HepG2 (cell line): ENCODE results near the gene DNALI1. TPM values are rescaled to one million over a fixed set of nuclear protein-coding genes. Genes with fewer than 3 reads are reported as not detected.
"Not testable (repeated sequence)": the region's sequence is repeated elsewhere in the genome, so short reads cannot be mapped to it uniquely, and the experiment has no call there.

Source experiments
- ATAC-seq: fragments of 200-7000 bp; cut with Tn5 transposase; 3 replicates; pipeline ENCODE4 v1.9.1; 2020; ENCODE audit warnings: mild to moderate bottlenecking, moderate library complexity
- BruUV-seq: library from RNA; stranded (reverse); fragments of 400-500 nt; replicated peaks from 2 replicates; lab custom pipeline; 2021; lab: Mats Ljungman, UMichigan
- CTCF ChIA-PET: fragments of 300-600 bp; formaldehyde crosslinking; extraction: SDS; loops from one replicate; lab custom pipeline; 2021; ENCODE audit warnings: low total read pairs, inconsistent platforms, low intra/inter-chr PET ratio; lab: Yijun Ruan, JAX
- POLR2A ChIA-PET: fragments of 350-600 bp; sonication (Branson Sonifier 250); formaldehyde crosslinking; loops from one replicate; lab custom pipeline; 2020; ENCODE audit warnings: antibody characterized with exemption, inconsistent platforms; lab: Yijun Ruan, JAX
- DNase-seq: peaks from one replicate; pipeline ENCODE4 v3.0.0-alpha.2; 2015; ENCODE audit warnings: low spot score
- FAIRE-seq: peaks from 3 replicates; lab custom pipeline; 2011; peaks lifted over from hg19 to GRCh38; lab: Jason Lieb, UNC
- H2AFZ ChIP-seq: one replicate; pipeline ENCODE4 v1.6.1; 2011; ENCODE audit warnings: low read length, inconsistent platforms
- H3K27ac ChIP-seq: fragments of 300-600 bp; 3 replicates; pipeline ENCODE4 v1.8.0; 2011; ENCODE audit warnings: mixed run types, mild to moderate bottlenecking, mixed read lengths, low read length, inconsistent platforms; ENCODE audit not compliant: insufficient read depth; ENCODE audit errors: extremely low read length
- H3K27me3 ChIP-seq, 2 experiments: fragments of 200-600 bp in 1 of 2; 2 replicates in 1 of 2; 3 replicates in 1 of 2; pipeline versions ENCODE4 v1.6.0 to v1.8.0; 2011; ENCODE audit warnings: low read length in 2 of 2, mild to moderate bottlenecking in 2 of 2, moderate library complexity in 2 of 2, inconsistent platforms in 1 of 2; ENCODE audit not compliant: insufficient read depth in 2 of 2, control insufficient read depth in 1 of 2
- H3K36me3 ChIP-seq, 2 experiments: fragments of 200-600 bp in 1 of 2; replicated peaks in 1 of 2; 2 replicates in 1 of 2; 3 replicates in 1 of 2; pipeline versions ENCODE4 v1.5.1 to v1.8.0; 2011; ENCODE audit warnings: low read length in 2 of 2, inconsistent platforms in 1 of 2; ENCODE audit not compliant: insufficient read depth in 2 of 2, control insufficient read depth in 1 of 2
- H3K4me1 ChIP-seq: 2 replicates; pipeline ENCODE4 v1.5.1; 2012; ENCODE audit warnings: low read length, inconsistent platforms; ENCODE audit not compliant: insufficient read depth
- H3K4me2 ChIP-seq: 2 replicates; pipeline ENCODE4 v1.6.0; 2011; ENCODE audit warnings: low read depth, low read length, inconsistent platforms
- H3K4me3 ChIP-seq, 3 experiments: fragments of 200-600 bp in 1 of 3; sonication (generic), shearing (Covaris generic) in 1 of 3; replicated peaks in 1 of 3; 2 replicates each; pipeline ENCODE4 v1.5.1; 2011 to 2016; ENCODE audit warnings: low read length in 3 of 3, inconsistent platforms in 2 of 3, low read depth in 2 of 3, mild to moderate bottlenecking in 2 of 3, control low read depth in 1 of 3, mixed read lengths in 1 of 3; ENCODE audit not compliant: insufficient read depth in 1 of 3
- H3K79me2 ChIP-seq: one replicate; pipeline ENCODE4 v1.6.1; 2011; ENCODE audit warnings: low read length, inconsistent platforms; ENCODE audit not compliant: insufficient read depth
- H3K9ac ChIP-seq: 2 replicates; pipeline ENCODE4 v1.6.0; 2011; ENCODE audit warnings: mild to moderate bottlenecking, low read depth, low read length, inconsistent platforms; ENCODE audit not compliant: insufficient read depth
- H3K9me3 ChIP-seq: 2 replicates; pipeline ENCODE4 v1.5.1; 2012; ENCODE audit warnings: mild to moderate bottlenecking, low read length
- H4K20me1 ChIP-seq: 2 replicates; pipeline ENCODE4 v1.6.0; 2011; ENCODE audit warnings: inconsistent platforms, mild to moderate bottlenecking, low read length, moderate library complexity; ENCODE audit not compliant: insufficient read depth
- BCL6 ChIP-seq: IDR thresholded peaks from 2 replicates; pipeline ENCODE4 v1.6.1; 2016; ENCODE audit warnings: missing genetic modification reagents, missing compliant biosample characterization
- CAMTA2 ChIP-seq: sonication (generic); formaldehyde crosslinking; IDR thresholded peaks from 2 replicates; pipeline ENCODE4 v1.4.0; 2020; ENCODE audit warnings: mild to moderate bottlenecking, missing genetic modification reagents, borderline replicate concordance
- NR2F6 ChIP-seq, 2 experiments: IDR thresholded peaks; 2 replicates each; pipeline ENCODE4 v1.6.1; 2016; ENCODE audit warnings: antibody characterized with exemption in 1 of 2, mild to moderate bottlenecking in 1 of 2
- PRPF4 ChIP-seq: fragments of 200-400 bp; formaldehyde crosslinking; IDR thresholded peaks from 2 replicates; pipeline ENCODE4 v1.6.1; 2016; ENCODE audit warnings: low read length, low read depth; ENCODE audit not compliant: poor library complexity, severe bottlenecking
- REST ChIP-seq, 2 experiments: IDR thresholded peaks; 2 replicates each; pipeline ENCODE4 v1.6.1; 2011 to 2012; ENCODE audit warnings: low read length in 2 of 2, borderline replicate concordance in 1 of 2, low read depth in 1 of 2, mild to moderate bottlenecking in 1 of 2, moderate library complexity in 1 of 2
- TFAP4 ChIP-seq: sonication (generic); IDR thresholded peaks from 2 replicates; pipeline ENCODE4 v1.6.1; 2016; ENCODE audit warnings: low read depth, borderline replicate concordance
- THRA ChIP-seq: sonication (generic); formaldehyde crosslinking; IDR thresholded peaks from 2 replicates; pipeline ENCODE4 v1.4.0; 2020; ENCODE audit warnings: missing genetic modification reagents, borderline replicate concordance
- ZBTB38 ChIP-seq: sonication (generic); formaldehyde crosslinking; IDR thresholded peaks from 2 replicates; pipeline ENCODE4 v1.5.1; 2020; ENCODE audit warnings: mild to moderate bottlenecking, missing genetic modification reagents
- ZNF207 ChIP-seq: fragments of 450-650 bp; IDR thresholded peaks from 2 replicates; pipeline ENCODE4 v1.6.1; 2016; ENCODE audit warnings: antibody characterized with exemption, borderline replicate concordance
- ZNF629 ChIP-seq: sonication (generic); formaldehyde crosslinking; conservative IDR thresholded peaks from 2 replicates; pipeline ENCODE4 v1.5.0; 2020; ENCODE audit warnings: missing genetic modification reagents
- ZNF891 ChIP-seq: sonication (generic); formaldehyde crosslinking; IDR thresholded peaks from 2 replicates; pipeline ENCODE4 v1.5.0; 2020; ENCODE audit warnings: mild to moderate bottlenecking, missing genetic modification reagents
- whole genome bisulfite sequencing: methylation state at CpG from one replicate; pipeline ENCODE4 v1.1.6; 2017; ENCODE audit warnings: low lambda C conversion rate; 5-methylcytosine and 5-hydroxymethylcytosine counted together
- in situ Hi-C: cut with HindIII; loops from 2 replicates; pipeline ENCODE4 v1.10.0; 2017; ENCODE audit warnings: low pct_unique_long_range_greater_than_20kb; ENCODE audit not compliant: extremely low pct_ligation_motif_present
- intact Hi-C: fragments of 100-400 bp; cut with micrococcal nuclease; formaldehyde crosslinking; loops from one replicate; pipeline ENCODE4 v1.10.0; 2022; ENCODE audit not compliant: unreplicated experiment
- polyA plus RNA-seq, 8 experiments: library from polyadenylated mRNA; depleted of rRNA in 3 of 8; stranded (reverse) in 7 of 8; unstranded in 1 of 8; fragments of >200 nt; fragmentation: Illumina TruSeq in 4 of 8; extraction: Trizol in 4 of 8; gene quantifications; 2 replicates each; pipeline versions ENCODE4 v1.2.1 to v1.2.3, GENCODE V29; 2011 to 2016; ENCODE audit warnings: low read depth in 4 of 8, missing spikeins in 1 of 8, mixed read lengths in 1 of 8; ENCODE audit not compliant: insufficient read depth in 1 of 8
- total RNA-seq, 5 experiments: library from RNA; depleted of rRNA; stranded (reverse); fragments of >200 nt; fragmentation: Illumina TruSeq; extraction: Trizol; gene quantifications; 2 replicates each; pipeline ENCODE4 v1.2.3, GENCODE V29; 2016; ENCODE audit warnings: low read depth in 1 of 5

The DNALI1 gene
- total and polyA plus RNA-seq, 2 of the 13 experiments (the other 11 are each of a cell fraction or from before 2014, with no cell fraction given), result 0.42 to 0.70 TPM

- H3K36me3 ChIP-seq, result peaks cover 11 to 44% of the 10 kb centered on the region in 2 experiments; a peak in 4 of 5 replicates
- intact Hi-C loops, result not testable (repeated sequence)
Measured at GRCh38 chr1:37539154-37539553, 17.6 kb upstream of the DNALI1 start.

DNA sequence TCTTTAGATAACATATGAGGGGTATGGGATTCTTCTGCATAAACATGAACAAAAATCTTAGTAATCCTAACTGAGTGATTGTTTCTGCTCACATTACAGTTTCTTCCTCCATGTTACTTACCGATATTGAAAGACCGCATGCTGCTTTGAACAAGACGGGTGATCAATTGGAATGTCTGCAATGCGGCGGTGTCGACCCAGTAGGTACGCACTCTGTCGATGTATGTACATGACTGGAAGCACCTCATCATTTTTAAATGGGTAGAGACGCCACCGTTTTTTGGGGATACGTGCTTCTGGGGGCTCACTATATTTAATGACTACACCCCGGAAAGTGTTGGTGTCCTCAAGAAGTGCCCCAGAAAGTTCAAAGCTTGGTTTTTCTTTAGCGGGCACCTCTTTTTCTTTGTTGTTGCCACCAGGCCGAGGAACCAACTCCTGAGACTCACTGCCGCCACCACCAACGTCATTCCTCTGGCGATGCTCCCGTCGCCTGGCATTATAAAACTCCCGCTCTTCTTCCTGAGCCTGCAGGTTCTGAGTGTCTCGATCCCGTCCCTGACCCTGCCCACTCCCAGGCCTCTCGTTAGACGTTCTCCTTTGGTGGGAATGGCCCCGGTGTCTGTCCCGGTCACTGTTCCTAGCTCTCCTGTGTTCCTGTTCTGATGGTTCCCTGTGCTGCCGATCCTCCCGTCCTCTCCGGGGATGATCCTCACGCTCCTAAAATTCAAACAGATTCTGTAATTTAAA lies 16.5 kb upstream of the DNALI1 start:
- Histone ChIP-seq H2AFZ (no peak overlapping the region), H3K4me3 (no peak overlapping the region), H4K20me1 (no peaks in the 10 kb centered on the region), H3K79me2 (no peaks in the 10 kb centered on the region), H3K27ac (no peak overlapping the region), H3K9ac (no peak overlapping the region), H3K9me3 (no peaks in the 10 kb centered on the region), H3K36me3 (peaks cover 12 to 53% of the 10 kb centered on the region in 2 experiments; a peak in 4 of 5 replicates), H3K4me2 (no peak overlapping the region), H3K27me3 (no peaks in the 10 kb centered on the region), H3K4me1 (peaks cover 26% of the 10 kb centered on the region)
- ATAC-seq, result no peak
- in situ Hi-C loops (no loop called here), intact Hi-C loops (no loop called here)
- WGBS, result 96% methylated on average over 30 of the region's 30 CpGs
- ChIA-PET POLR2A (no interaction called here), CTCF (no interaction called here)
- FAIRE-seq, result no peak
- BruUV-seq, result no TSS peak
- DNase-seq, result no peak
- TF ChIP-seq NR2F6 (IDR thresholded peaks at IDR 0.05) (no peak), NR2F6 (CRISPR knock-in tag; IDR thresholded peaks at IDR 0.05) (no peak), ZNF891 (no peak), ZNF207 (no peak), CAMTA2 (no peak), ZBTB38 (CRISPR knock-in tag) (0 out of 2 replicates have a peak, but pooled peaks have one; percentile 34), TFAP4 (no peak), PRPF4 (peak; percentile 51), THRA (no peak), REST (IDR thresholded peaks at IDR 0.05; ENCODE audit: borderline replicate concordance in 1 of 2, low read depth in 1 of 2, low read length in 2 of 2) (no peak), BCL6 (CRISPR knock-in tag) (no peak)

More at GRCh38 chr1:37539154-37539553, 17.6 kb upstream of the DNALI1 start:
- H3K4me3 ChIP-seq, H3K9ac ChIP-seq, H3K79me2 ChIP-seq, H3K9me3 ChIP-seq, FAIRE-seq, BruUV-seq, H3K4me2 ChIP-seq, CTCF ChIA-PET, H2AFZ ChIP-seq, in situ Hi-C loops, H4K20me1 ChIP-seq, DNase-seq, H3K27me3 ChIP-seq, ATAC-seq, H3K27ac ChIP-seq: not testable (repeated sequence)
- 97% methylated on average over 10 of the region's 10 CpGs for WGBS
- peaks cover 37% of the 10 kb centered on the region for H3K4me1 ChIP-seq
- TF ChIP-seq ZNF629 (CRISPR knock-in tag), result peak; percentile 66
- POLR2A ChIA-PET, result interaction anchor here (0.6 to 1.0 kb wide), 2 partner anchors 24 to 101 kb away, joined by 3 read pairs; no protein-coding TSS in a partner anchor
